Testis (tissue), 2 donors: ENCODE measurements around the gene PDK1.

Source experiments
- POLR2A ChIP-seq: fragments of 450-650 bp; IDR thresholded peaks from one replicate; pipeline ENCODE4 v1.6.1; 2017; ENCODE audit warnings: antibody characterized with exemption, mild to moderate bottlenecking, moderate library complexity
- TF ChIP-seq, protein P1 (sequence below), 3 experiments: fragments of 450-650 bp in 2 of 3; fragments of 200-600 bp in 1 of 3; sonication (generic) in 1 of 3; IDR thresholded peaks; one replicate each; pipeline ENCODE4 v1.5.1; 2016 to 2019; ENCODE audit warnings: antibody characterized with exemption in 3 of 3, mild to moderate bottlenecking in 2 of 3, moderate library complexity in 1 of 3

DNA sequence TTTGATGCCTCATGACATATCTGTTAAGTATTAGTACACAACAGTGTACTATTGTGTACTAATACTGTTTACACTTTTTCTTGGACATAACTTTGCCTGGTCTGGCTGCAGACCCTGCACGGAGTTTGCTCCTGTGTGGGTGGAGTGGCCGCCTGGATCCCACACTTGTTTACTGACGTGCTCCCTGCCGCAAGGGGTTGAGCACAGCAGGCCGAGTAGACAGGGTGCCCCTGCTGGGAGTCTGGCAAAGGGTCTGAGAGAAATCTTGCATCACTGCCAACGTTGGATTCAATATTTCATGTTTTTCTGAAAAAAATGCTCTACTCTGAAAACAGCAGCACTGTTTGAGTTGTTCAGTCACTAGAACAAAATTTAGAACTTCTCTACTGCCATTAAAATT is 59.0 kb downstream of the PDK1 start:
- TF ChIP-seq, protein P1, sequence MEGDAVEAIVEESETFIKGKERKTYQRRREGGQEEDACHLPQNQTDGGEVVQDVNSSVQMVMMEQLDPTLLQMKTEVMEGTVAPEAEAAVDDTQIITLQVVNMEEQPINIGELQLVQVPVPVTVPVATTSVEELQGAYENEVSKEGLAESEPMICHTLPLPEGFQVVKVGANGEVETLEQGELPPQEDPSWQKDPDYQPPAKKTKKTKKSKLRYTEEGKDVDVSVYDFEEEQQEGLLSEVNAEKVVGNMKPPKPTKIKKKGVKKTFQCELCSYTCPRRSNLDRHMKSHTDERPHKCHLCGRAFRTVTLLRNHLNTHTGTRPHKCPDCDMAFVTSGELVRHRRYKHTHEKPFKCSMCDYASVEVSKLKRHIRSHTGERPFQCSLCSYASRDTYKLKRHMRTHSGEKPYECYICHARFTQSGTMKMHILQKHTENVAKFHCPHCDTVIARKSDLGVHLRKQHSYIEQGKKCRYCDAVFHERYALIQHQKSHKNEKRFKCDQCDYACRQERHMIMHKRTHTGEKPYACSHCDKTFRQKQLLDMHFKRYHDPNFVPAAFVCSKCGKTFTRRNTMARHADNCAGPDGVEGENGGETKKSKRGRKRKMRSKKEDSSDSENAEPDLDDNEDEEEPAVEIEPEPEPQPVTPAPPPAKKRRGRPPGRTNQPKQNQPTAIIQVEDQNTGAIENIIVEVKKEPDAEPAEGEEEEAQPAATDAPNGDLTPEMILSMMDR (IDR thresholded peaks at IDR 0.05) = no peak
- TF ChIP-seq POLR2A = no peak
